ENCODE results near the gene MFAP5. TPM values are rescaled to one million over a fixed set of nuclear protein-coding genes. Genes with fewer than 3 reads are reported as not detected.

MFAP5 gene
- total and polyA plus RNA-seq, 10 of the 15 experiments (the other 5 are each of a cell fraction or from before 2014, with no cell fraction given), result 0.06 to 0.14 (median 0.12) TPM; not detected in 7

DNA sequence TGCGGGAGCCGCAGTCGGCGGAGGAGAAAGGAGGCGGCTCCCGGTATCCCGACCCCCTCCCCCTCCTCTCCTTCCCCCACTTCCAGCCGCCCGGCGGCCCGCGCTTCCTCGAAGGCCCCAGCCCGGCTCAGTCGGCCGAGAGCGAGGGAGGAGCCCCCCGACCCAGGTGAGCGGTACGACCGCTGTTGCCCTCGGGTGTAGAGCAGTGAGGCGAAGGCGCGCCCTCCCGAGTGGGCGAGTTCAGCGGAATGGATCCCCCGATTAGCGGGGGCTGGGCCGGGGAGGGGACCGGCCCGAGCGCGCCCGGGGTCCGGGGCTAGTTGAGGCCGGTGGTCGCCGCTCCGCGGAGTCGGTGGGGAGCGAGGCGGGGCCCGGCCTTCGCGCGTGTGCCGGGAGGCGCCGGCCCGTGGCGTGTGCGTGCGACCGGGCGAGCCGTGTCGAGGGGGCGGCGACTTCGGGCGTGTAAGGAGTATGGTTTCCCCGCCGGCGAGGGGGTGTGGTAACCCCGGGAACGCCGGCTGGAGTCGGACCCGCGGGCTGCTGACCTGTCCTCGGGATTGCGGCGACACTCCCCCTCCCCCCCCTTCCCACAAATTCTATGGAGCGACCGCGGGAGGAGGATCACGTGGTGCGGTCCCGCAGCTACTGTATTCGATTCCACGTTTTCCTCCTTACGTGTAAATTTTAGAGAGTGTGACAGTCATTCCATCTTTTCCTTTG, 35.7 kb upstream of the MFAP5 start:
- ATAC-seq, result peak; percentile 51
- SMC1A ChIA-PET (ENCODE audit: uncharacterized antibody, unreplicated experiment), result no interaction called here
- DNase-seq (ENCODE audit: low read depth, low spot score), result no peak
- RAD21 ChIA-PET (ENCODE audit: unreplicated experiment), result no interaction called here
- Histone ChIP-seq H3K4me2 (ENCODE audit: control insufficient read depth, insufficient read depth) (peak overlapping the region; percentile 99), H4K20me1 (ENCODE audit: control insufficient read depth, insufficient read depth) (no peaks in the 10 kb centered on the region), H3K4me3 (peak overlapping the region; percentile 76), H3K4me1 (ENCODE audit: control insufficient read depth, insufficient read depth, low read length) (no peaks in the 10 kb centered on the region), H3K27ac (ENCODE audit: control insufficient read depth, insufficient read depth) (no peak overlapping the region), H3K79me2 (ENCODE audit: control insufficient read depth, insufficient read depth, low read length) (no peaks in the 10 kb centered on the region), H3K9me3 (replicated peaks; ENCODE audit: control insufficient read depth, insufficient read depth, low read length) (no peaks in the 10 kb centered on the region), H3K9ac (ENCODE audit: control insufficient read depth, insufficient read depth, low read length) (peak overlapping the region; percentile 34; the same call in 1 of the 2 replicates), H3K27me3 (replicated peaks in 1 of 2; ENCODE audit: control insufficient read depth in 2 of 2, insufficient read depth in 2 of 2, low read length in 1 of 2) (peaks cover 1 to 12% of the 10 kb centered on the region in 2 experiments; a peak in 2 of 4 replicates), H3K36me3 (ENCODE audit: control insufficient read depth in 2 of 2, insufficient read depth in 2 of 2, low read length in 1 of 2) (no peaks in the 10 kb centered on the region), H2AFZ (ENCODE audit: control insufficient read depth, low read depth, low read length) (peak overlapping the region; percentile 77)
- FAIRE-seq, result no peak
- POLR2A ChIA-PET, result no interaction called here
- intact Hi-C loops (cut with micrococcal nuclease; ENCODE audit: unreplicated experiment) (no loop called here), in situ Hi-C loops (cut with MboI) (no loop called here)
- CTCF ChIA-PET, result no interaction called here
- under 1% methylated on average over 38 of the region's 85 CpGs for WGBS (ENCODE audit: insufficient coverage, insufficient replicate concordance, low lambda C conversion rate, missing lambda C conversion rate)
- TSS peak; percentile 55 for BruUV-seq (replicated peaks)
- TF ChIP-seq SUZ12 (IDR thresholded peaks at IDR 0.05; ENCODE audit: unreplicated experiment), result peak; percentile 66
- no peak for TF ChIP-seq CUX1 (IDR thresholded peaks at IDR 0.05; ENCODE audit: insufficient replicate concordance, low read depth, low read length)
- TF ChIP-seq CEBPB (IDR thresholded peaks at IDR 0.05; ENCODE audit: borderline replicate concordance in 1 of 2, low read depth in 2 of 2, low read length in 2 of 2), result no peak
- TF ChIP-seq POLR2AphosphoS5 (IDR thresholded peaks at IDR 0.05; ENCODE audit: low read length), result no peak
- TF ChIP-seq HCFC1 (IDR thresholded peaks at IDR 0.05; ENCODE audit: low read length), result no peak
- no peak for TF ChIP-seq NFYB (IDR thresholded peaks at IDR 0.05; ENCODE audit: insufficient read depth, low read depth, low read length)
- TF ChIP-seq, protein P1, sequence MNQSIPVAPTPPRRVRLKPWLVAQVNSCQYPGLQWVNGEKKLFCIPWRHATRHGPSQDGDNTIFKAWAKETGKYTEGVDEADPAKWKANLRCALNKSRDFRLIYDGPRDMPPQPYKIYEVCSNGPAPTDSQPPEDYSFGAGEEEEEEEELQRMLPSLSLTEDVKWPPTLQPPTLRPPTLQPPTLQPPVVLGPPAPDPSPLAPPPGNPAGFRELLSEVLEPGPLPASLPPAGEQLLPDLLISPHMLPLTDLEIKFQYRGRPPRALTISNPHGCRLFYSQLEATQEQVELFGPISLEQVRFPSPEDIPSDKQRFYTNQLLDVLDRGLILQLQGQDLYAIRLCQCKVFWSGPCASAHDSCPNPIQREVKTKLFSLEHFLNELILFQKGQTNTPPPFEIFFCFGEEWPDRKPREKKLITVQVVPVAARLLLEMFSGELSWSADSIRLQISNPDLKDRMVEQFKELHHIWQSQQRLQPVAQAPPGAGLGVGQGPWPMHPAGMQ (IDR thresholded peaks at IDR 0.05; ENCODE audit: borderline replicate concordance), result no peak
- no peak for TF ChIP-seq YY1 (IDR thresholded peaks at IDR 0.05; ENCODE audit: low read depth, low read length)
- TF ChIP-seq, protein P2, sequence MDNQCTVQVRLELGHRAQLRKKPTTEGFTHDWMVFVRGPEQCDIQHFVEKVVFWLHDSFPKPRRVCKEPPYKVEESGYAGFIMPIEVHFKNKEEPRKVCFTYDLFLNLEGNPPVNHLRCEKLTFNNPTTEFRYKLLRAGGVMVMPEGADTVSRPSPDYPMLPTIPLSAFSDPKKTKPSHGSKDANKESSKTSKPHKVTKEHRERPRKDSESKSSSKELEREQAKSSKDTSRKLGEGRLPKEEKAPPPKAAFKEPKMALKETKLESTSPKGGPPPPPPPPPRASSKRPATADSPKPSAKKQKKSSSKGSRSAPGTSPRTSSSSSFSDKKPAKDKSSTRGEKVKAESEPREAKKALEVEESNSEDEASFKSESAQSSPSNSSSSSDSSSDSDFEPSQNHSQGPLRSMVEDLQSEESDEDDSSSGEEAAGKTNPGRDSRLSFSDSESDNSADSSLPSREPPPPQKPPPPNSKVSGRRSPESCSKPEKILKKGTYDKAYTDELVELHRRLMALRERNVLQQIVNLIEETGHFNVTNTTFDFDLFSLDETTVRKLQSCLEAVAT (IDR thresholded peaks at IDR 0.05), result no peak
- TF ChIP-seq EED (IDR thresholded peaks at IDR 0.05; ENCODE audit: low read depth), result no peak
- TF ChIP-seq RAD51 (IDR thresholded peaks at IDR 0.05), result no peak
- no peak for TF ChIP-seq MYB (IDR thresholded peaks at IDR 0.05; ENCODE audit: borderline replicate concordance, low read depth, low read length)
- no peak for TF ChIP-seq ESRRA (IDR thresholded peaks at IDR 0.05; ENCODE audit: low read length)
